ENCODE results near the gene RPL31.

RPL31 gene

DNA sequence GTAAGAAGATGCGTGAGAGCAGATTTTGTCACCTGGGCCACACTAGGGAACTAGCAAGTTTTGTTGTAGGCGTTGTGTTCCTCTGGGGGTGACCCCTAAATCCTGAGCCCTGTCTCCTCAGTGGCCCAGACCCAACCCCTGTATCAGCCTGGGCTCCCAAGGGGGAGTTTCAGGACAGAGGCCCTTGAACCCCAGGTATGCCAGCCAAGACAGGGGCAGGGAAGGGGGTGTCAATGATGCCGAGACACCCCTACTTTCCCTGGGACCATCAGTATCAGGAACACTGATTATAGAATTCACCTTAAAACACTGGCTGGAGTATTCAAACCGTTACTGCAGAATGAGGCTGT is 39.1 kb upstream of the RPL31 start:
- no peaks in the 10 kb centered on the region for H3K36me3 ChIP-seq (ENCODE audit: control insufficient read depth, insufficient read depth, low read length)
- DNase-seq (ENCODE audit: extremely low read depth, insufficient read length), result no peak
- TF ChIP-seq, protein P1, sequence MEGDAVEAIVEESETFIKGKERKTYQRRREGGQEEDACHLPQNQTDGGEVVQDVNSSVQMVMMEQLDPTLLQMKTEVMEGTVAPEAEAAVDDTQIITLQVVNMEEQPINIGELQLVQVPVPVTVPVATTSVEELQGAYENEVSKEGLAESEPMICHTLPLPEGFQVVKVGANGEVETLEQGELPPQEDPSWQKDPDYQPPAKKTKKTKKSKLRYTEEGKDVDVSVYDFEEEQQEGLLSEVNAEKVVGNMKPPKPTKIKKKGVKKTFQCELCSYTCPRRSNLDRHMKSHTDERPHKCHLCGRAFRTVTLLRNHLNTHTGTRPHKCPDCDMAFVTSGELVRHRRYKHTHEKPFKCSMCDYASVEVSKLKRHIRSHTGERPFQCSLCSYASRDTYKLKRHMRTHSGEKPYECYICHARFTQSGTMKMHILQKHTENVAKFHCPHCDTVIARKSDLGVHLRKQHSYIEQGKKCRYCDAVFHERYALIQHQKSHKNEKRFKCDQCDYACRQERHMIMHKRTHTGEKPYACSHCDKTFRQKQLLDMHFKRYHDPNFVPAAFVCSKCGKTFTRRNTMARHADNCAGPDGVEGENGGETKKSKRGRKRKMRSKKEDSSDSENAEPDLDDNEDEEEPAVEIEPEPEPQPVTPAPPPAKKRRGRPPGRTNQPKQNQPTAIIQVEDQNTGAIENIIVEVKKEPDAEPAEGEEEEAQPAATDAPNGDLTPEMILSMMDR (IDR thresholded peaks at IDR 0.05; ENCODE audit: insufficient read depth, low read length, poor library complexity, severe bottlenecking), result no peak
- H3K4me3 ChIP-seq (replicated peaks; ENCODE audit: low read depth, low read length), result no peak overlapping the region
- no peaks in the 10 kb centered on the region; the same call in 1 of the 2 replicates for H3K27me3 ChIP-seq (replicated peaks; ENCODE audit: control insufficient read depth, insufficient read depth, low read length)

DNA sequence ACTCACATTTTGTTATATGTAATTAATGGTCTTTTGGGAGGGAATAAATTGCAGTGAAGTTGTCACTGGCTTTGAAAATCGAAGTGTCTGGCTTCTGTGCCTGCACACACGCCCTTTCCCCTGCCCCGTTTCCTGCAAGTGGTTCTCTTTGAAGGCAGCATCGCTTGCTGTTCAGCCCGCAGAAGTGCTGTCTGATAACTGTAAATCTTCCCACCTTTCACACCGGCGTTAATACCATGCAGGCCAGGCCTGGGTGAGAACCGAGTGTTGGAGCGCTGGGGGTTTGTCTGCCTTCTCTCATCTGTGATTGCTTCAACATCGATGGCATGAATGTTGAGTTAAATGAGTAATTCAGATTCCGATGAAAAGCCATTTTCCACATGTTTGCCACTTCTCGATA is 37.9 kb upstream of the RPL31 start:
- DNase-seq (ENCODE audit: extremely low read depth, insufficient read length), result no peak
- H3K36me3 ChIP-seq (ENCODE audit: control insufficient read depth, insufficient read depth, low read length), result no peaks in the 10 kb centered on the region
- no peak overlapping the region for H3K4me3 ChIP-seq (replicated peaks; ENCODE audit: low read depth, low read length)
- no peaks in the 10 kb centered on the region; the same call in 1 of the 2 replicates for H3K27me3 ChIP-seq (replicated peaks; ENCODE audit: control insufficient read depth, insufficient read depth, low read length)
- TF ChIP-seq, protein P1 (IDR thresholded peaks at IDR 0.05; ENCODE audit: insufficient read depth, low read length, poor library complexity, severe bottlenecking), result no peak

DNA sequence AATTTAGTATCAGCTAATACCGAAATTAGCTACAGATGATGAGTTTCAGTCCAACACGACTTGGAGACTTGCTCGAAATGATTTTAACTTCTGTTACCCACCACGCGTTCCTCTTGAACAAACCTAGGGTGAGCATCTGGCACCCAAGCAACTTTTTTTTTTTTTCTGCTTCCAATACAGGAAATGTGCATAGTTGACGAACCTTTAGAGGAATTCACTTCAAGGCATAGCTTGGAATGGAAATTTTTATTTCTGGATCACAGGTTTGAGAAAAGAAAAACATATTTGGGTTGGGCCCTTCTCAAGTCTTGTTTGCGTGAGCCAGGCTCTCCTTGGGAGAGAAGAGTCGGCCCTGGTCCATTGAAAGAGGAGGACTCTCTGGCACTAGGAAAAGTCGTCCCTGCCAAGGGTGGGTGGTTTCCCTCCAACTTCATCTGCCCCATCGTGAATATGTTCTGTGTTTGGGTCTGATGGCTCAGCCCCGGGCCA is 37.4 kb upstream of the RPL31 start:
- Histone ChIP-seq H3K27me3 (replicated peaks; ENCODE audit: control insufficient read depth, insufficient read depth, low read length) (no peaks in the 10 kb centered on the region; the same call in 1 of the 2 replicates), H3K4me3 (replicated peaks; ENCODE audit: low read depth, low read length) (no peak overlapping the region), H3K36me3 (ENCODE audit: control insufficient read depth, insufficient read depth, low read length) (no peaks in the 10 kb centered on the region)
- DNase-seq (ENCODE audit: extremely low read depth, insufficient read length), result no peak
- TF ChIP-seq, protein P1 (IDR thresholded peaks at IDR 0.05; ENCODE audit: insufficient read depth, low read length, poor library complexity, severe bottlenecking), result no peak

DNA sequence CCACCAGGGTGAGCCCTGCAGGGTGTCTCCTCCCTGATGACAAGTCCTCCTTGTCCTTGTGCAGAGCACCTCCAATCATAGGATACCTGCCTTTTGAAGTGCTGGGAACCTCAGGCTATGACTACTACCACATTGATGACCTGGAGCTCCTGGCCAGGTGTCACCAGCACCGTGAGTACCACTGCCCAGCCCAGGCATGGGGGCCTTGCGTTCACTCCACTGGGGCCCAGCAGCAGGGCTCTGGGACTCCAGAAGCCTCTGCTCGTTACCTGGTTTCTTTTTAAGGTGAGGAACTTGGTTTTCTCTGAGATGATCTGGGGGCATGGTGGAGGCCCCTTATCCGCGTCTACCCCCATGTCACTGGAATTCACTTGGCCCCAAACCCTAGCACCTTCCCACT is 36.5 kb upstream of the RPL31 start:
- H3K4me3 ChIP-seq (replicated peaks; ENCODE audit: low read depth, low read length), result no peak overlapping the region
- TF ChIP-seq, protein P1 (IDR thresholded peaks at IDR 0.05; ENCODE audit: insufficient read depth, low read length, poor library complexity, severe bottlenecking), result no peak
- H3K36me3 ChIP-seq (ENCODE audit: control insufficient read depth, insufficient read depth, low read length), result no peaks in the 10 kb centered on the region
- DNase-seq (ENCODE audit: extremely low read depth, insufficient read length), result no peak
- no peaks in the 10 kb centered on the region; the same call in 1 of the 2 replicates for H3K27me3 ChIP-seq (replicated peaks; ENCODE audit: control insufficient read depth, insufficient read depth, low read length)

DNA sequence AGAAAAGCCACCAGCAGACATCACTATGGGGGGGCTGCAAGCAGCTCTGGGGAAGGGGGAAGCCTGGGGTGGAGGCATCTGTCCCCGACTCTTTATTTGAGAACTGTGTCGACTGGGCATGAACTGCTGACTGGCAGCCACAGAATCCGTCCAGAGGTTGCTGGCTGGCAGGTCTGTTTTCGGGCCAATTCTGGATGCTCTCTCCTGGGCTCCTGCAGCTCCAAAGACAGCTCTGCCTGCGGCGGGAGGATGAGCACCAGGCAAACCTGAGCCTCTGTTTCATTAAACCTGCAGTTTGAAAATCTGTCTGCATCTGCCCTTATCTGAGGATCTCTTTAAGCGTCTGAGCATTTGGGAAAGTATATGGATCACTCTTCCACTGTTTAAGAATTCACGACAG is 34.4 kb upstream of the RPL31 start:
- Histone ChIP-seq H3K27me3 (replicated peaks; ENCODE audit: control insufficient read depth, insufficient read depth, low read length) (peaks cover 2% of the 10 kb centered on the region; the same call in 1 of the 2 replicates), H3K4me3 (replicated peaks; ENCODE audit: low read depth, low read length) (no peak overlapping the region), H3K36me3 (ENCODE audit: control insufficient read depth, insufficient read depth, low read length) (no peaks in the 10 kb centered on the region)
- TF ChIP-seq, protein P1 (IDR thresholded peaks at IDR 0.05; ENCODE audit: insufficient read depth, low read length, poor library complexity, severe bottlenecking), result no peak
- no peak for DNase-seq (ENCODE audit: extremely low read depth, insufficient read length)

Data from GM06990 (cell line).